Vagina (tissue), 2 donors: ENCODE results near the gene SLC25A18. TPM values are rescaled to one million over a fixed set of nuclear protein-coding genes. Genes with fewer than 3 reads are reported as not detected.
A peak's percentile ranks its signal among the peaks of the same experiment; 100 is the strongest.
"Not testable (repeated sequence)": the region's sequence is repeated elsewhere in the genome, so short reads cannot be mapped to it uniquely, and the experiment has no call there.

Source experiments
- DNase-seq, 2 donors: peaks; one replicate each; pipeline ENCODE4 v3.0.0-alpha.2; 2017; ENCODE audit errors: extremely low spot score in 2 of 2
- H3K27ac ChIP-seq: fragments of 200-600 bp; sonication (generic); one replicate; pipeline ENCODE4 v1.5.1; 2019
- H3K27me3 ChIP-seq: fragments of 200-600 bp; sonication (generic); one replicate; pipeline ENCODE4 v1.5.1; 2019
- H3K36me3 ChIP-seq, 2 donors: fragments of 200-600 bp; sonication (generic); one replicate each; pipeline ENCODE4 v1.5.1; 2017 to 2019
- H3K4me1 ChIP-seq: fragments of 200-600 bp; sonication (generic); one replicate; pipeline ENCODE4 v1.5.1; 2019
- H3K4me3 ChIP-seq, 2 donors: fragments of 200-600 bp; sonication (generic); 1 replicate in 1 of 2; 2 replicates in 1 of 2; pipeline ENCODE4 v1.5.1; 2016 to 2019
- H3K9me3 ChIP-seq: fragments of 200-600 bp; sonication (generic); one replicate; pipeline ENCODE4 v1.5.1; 2019
- POLR2A ChIP-seq, 2 donors: fragments of 450-650 bp; IDR thresholded peaks; one replicate each; pipeline ENCODE4 v1.6.1; 2017; ENCODE audit warnings: antibody characterized with exemption in 2 of 2, mild to moderate bottlenecking in 2 of 2, moderate library complexity in 2 of 2
- POLR2AphosphoS5 ChIP-seq, 2 donors: sonication (generic); formaldehyde crosslinking; IDR thresholded peaks; one replicate each; pipeline ENCODE4 v1.9.0; 2017; ENCODE audit warnings: antibody characterized with exemption in 2 of 2, mild to moderate bottlenecking in 2 of 2, low read depth in 1 of 2; ENCODE audit not compliant: insufficient read depth in 1 of 2
- intact Hi-C: fragments of 100-400 bp; cut with DNase I; formaldehyde crosslinking; loops from one replicate; pipeline ENCODE4 v1.15.1; 2023
- total RNA-seq: library from RNA; depleted of rRNA; stranded (reverse); fragments of >200 nt; gene quantifications from one replicate; pipeline ENCODE4 v1.2.3, GENCODE V29; 2016
- TF ChIP-seq, protein P1 (sequence below), 3 experiments: fragments of 450-650 bp in 2 of 3; fragments of 200-600 bp in 1 of 3; sonication (generic) in 1 of 3; IDR thresholded peaks; one replicate each; pipeline ENCODE4 v1.5.1; 2017 to 2019; ENCODE audit warnings: antibody characterized with exemption in 3 of 3, mild to moderate bottlenecking in 2 of 3, moderate library complexity in 2 of 3

SLC25A18 gene
- total RNA-seq, 1 donor from 2014 or later: 5.9 TPM

DNA sequence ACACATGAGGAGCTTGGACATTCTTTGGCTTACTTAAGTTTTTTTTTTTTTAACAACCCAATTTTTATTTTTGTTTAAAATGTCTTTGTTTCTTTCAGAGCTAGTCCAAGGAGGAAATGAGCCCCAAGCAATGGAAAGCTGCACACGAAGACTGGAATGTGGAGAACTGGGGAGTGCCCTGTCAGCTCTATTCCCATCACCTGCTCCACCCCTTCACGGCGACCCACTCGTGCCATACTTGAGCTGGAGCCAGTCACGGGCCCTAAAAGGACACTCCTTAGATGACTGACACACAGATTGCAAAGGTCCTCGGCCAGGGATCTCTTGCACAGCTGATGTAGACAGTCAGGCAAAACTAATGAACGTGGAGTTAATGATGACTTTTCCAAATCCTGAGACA, 10.6 kb upstream of the SLC25A18 start:
- no peak for TF ChIP-seq POLR2A (IDR thresholded peaks at IDR 0.05)
- TF ChIP-seq, protein P1, sequence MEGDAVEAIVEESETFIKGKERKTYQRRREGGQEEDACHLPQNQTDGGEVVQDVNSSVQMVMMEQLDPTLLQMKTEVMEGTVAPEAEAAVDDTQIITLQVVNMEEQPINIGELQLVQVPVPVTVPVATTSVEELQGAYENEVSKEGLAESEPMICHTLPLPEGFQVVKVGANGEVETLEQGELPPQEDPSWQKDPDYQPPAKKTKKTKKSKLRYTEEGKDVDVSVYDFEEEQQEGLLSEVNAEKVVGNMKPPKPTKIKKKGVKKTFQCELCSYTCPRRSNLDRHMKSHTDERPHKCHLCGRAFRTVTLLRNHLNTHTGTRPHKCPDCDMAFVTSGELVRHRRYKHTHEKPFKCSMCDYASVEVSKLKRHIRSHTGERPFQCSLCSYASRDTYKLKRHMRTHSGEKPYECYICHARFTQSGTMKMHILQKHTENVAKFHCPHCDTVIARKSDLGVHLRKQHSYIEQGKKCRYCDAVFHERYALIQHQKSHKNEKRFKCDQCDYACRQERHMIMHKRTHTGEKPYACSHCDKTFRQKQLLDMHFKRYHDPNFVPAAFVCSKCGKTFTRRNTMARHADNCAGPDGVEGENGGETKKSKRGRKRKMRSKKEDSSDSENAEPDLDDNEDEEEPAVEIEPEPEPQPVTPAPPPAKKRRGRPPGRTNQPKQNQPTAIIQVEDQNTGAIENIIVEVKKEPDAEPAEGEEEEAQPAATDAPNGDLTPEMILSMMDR (IDR thresholded peaks at IDR 0.05): no peak
- TF ChIP-seq POLR2AphosphoS5 (IDR thresholded peaks at IDR 0.05; ENCODE audit: insufficient read depth in 1 of 2, low read depth in 1 of 2): no peak
- Histone ChIP-seq H3K36me3 (no peaks in the 10 kb centered on the region), H3K9me3 (no peaks in the 10 kb centered on the region), H3K4me1 (no peaks in the 10 kb centered on the region), H3K27me3 (no peaks in the 10 kb centered on the region), H3K4me3 (no peak overlapping the region), H3K27ac (no peak overlapping the region)
- intact Hi-C loops: no loop called here
- DNase-seq: no peak

DNA sequence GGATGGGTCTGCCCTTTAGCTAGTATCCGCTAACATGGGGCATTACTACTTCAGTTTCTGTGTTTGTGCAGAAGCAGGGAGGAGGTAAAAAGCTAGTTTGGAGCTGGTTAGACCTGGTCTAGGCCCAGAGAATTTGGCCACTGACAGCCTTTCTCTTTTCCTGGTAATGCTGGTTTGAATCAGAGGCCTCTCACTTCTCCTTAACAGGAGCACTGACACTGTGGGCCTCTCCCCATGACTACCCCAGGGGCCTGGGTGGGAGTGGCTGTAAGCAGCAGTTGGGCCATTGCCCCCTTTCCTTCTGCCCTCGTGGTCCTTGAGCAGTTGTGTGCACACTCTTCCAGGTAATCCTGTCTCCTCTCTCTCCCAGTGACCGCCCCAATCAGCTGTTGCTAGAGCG, 8.5 kb upstream of the SLC25A18 start:
- TF ChIP-seq POLR2AphosphoS5 (IDR thresholded peaks at IDR 0.05; ENCODE audit: insufficient read depth in 1 of 2, low read depth in 1 of 2) (no peak), POLR2A (IDR thresholded peaks at IDR 0.05) (no peak)
- TF ChIP-seq, protein P1 (IDR thresholded peaks at IDR 0.05): no peak
- intact Hi-C loops: no loop called here

DNA sequence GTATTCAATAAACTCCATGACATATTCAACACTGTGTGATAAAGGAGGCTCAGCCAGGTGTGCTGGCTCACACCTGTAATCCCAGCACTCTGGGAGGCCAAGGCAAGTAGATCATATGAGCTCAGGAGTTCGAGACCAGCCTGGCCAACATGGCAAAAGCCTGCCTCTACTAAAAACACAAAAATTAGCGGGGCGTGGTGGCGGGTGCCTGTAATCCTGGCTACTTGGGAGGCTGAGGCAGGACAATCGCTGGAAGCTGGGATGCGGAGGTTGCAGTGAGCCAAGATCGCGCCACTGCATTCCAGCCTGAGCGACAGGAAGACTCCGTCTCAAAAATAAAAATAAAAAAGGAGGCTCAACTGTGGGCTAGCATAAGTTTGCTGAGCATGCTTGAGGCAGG, 4.1 kb upstream of the SLC25A18 start:
- Histone ChIP-seq H3K4me3 (no peak overlapping the region), H3K27ac (no peak overlapping the region), H3K4me1 (peaks cover 13% of the 10 kb centered on the region), H3K9me3 (no peaks in the 10 kb centered on the region), H3K27me3 (no peaks in the 10 kb centered on the region), H3K36me3 (no peaks in the 10 kb centered on the region)
- DNase-seq: no peak
- intact Hi-C loops: no loop called here
- TF ChIP-seq POLR2A (IDR thresholded peaks at IDR 0.05) (no peak), POLR2AphosphoS5 (IDR thresholded peaks at IDR 0.05; ENCODE audit: insufficient read depth in 1 of 2, low read depth in 1 of 2) (no peak)
- TF ChIP-seq, protein P1 (IDR thresholded peaks at IDR 0.05): no peak

More for the DNA sequence above, 8.5 kb upstream of the SLC25A18 start:
- Histone ChIP-seq H3K36me3 (no peaks in the 10 kb centered on the region), H3K27ac (no peak overlapping the region), H3K4me1 (no peaks in the 10 kb centered on the region), H3K4me3 (no peak overlapping the region), H3K27me3 (no peaks in the 10 kb centered on the region), H3K9me3 (no peaks in the 10 kb centered on the region)
- DNase-seq: no peak

DNA sequence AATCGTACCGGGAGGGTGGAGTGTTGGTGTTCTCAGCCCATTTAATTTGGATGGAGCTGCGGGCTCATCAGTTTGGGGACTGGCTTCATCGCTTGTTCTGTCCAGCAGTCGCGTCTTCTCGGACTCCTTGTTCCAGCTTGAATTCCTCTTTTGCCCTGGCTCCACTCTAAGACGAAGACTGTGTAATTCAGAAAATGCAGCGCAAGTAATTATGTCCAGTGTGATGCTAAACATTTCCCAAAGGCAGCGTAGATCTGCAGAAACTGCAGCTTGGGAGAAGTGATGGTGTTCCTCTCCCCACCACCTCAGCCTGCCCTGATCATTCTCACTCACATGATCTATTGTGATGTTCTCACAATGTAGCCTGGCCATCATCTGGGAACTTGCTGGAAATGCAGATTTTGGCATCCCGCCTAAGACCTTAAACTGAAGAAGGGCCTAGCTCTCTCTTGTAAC, 666 bp downstream of the SLC25A18 start:
- H3K4me3 ChIP-seq: peak overlapping the region in 1 of 2 donors; percentile 23
- peak overlapping the region; percentile 76 for H3K27ac ChIP-seq
- intact Hi-C loops: no loop called here
- no peaks in the 10 kb centered on the region for H3K36me3 ChIP-seq
- no peak for DNase-seq
- no peaks in the 10 kb centered on the region for H3K27me3 ChIP-seq
- H3K4me1 ChIP-seq: peaks cover 13% of the 10 kb centered on the region
- no peaks in the 10 kb centered on the region for H3K9me3 ChIP-seq
- TF ChIP-seq, protein P1 (IDR thresholded peaks at IDR 0.05): no peak
- TF ChIP-seq POLR2AphosphoS5 (IDR thresholded peaks at IDR 0.05; ENCODE audit: insufficient read depth in 1 of 2, low read depth in 1 of 2): peak in 1 of 2 donors; percentile 8

DNA sequence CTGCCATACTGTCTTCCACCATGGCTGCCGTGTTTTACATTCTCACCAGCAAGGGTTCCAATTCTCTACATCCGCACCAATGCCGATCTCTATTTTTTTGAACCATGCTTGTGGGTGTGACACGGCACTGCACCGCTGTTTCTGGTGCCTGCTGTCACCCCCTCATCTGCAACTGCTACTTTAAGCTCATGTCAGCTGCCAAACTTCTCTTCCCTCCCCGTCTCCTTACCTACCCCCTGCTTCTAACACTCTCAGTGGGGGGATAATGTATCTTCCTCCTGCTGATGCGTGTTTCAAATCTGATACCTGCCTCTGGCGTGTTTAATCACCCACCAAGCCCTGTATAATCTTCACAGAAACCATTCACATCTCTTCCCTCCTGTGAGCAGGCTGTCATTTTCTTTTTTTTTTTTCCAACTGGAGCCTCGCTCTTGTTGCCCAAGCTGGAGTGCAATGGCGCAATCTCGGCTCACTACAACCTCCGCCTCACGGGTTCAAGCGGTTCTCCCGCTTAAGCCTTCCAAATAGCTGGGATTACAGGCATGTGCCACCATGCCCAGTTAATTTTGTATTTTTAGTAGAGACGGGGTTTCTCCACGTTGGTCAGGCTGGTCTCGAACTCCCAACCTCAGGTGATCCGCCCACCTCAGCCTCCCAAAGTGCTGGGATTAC, 2.9 kb downstream of the SLC25A18 start:
- H3K27me3 ChIP-seq, H3K9me3 ChIP-seq, DNase-seq, H3K4me3 ChIP-seq, H3K27ac ChIP-seq, intact Hi-C loops, H3K36me3 ChIP-seq: not testable (repeated sequence)
- H3K4me1 ChIP-seq: peaks cover 29% of the 10 kb centered on the region
